T-helper 2 cell treated with Interferon-gamma antibody and Interleukin-4, amounts not matched to agents 5 μg/mL and 100 μg/mL, for 36 hours (primary cell): ENCODE measurements around the gene RSPO1.
"Not testable (repeated sequence)": the region's sequence is repeated elsewhere in the genome, so short reads cannot be mapped to it uniquely, and the experiment has no call there.

Experiments
- DNase-seq: peaks from one replicate; pipeline ENCODE4 v3.0.0; 2021; ENCODE audit warnings: low spot score
- H3K27ac Mint-ChIP-seq: one replicate; pipeline ENCODE4 v1.8.0; 2021; ENCODE audit warnings: mild to moderate bottlenecking, mixed read lengths
- H3K27me3 Mint-ChIP-seq: one replicate; pipeline ENCODE4 v1.8.0; 2021; ENCODE audit warnings: low read depth, mixed read lengths
- H3K36me3 Mint-ChIP-seq: one replicate; pipeline ENCODE4 v1.8.0; 2021; ENCODE audit warnings: low read depth, mixed read lengths
- H3K4me1 Mint-ChIP-seq: one replicate; pipeline ENCODE4 v1.8.0; 2021; ENCODE audit warnings: low read depth, mixed read lengths
- H3K4me3 Mint-ChIP-seq: one replicate; pipeline ENCODE4 v1.8.0; 2022; ENCODE audit warnings: mild to moderate bottlenecking, moderate library complexity, mixed read lengths
- H3K9me3 Mint-ChIP-seq: one replicate; pipeline ENCODE4 v1.8.0; 2021; ENCODE audit warnings: mixed read lengths

RSPO1 gene

GRCh38 chr1:37596182-37596667 lies 38.5 kb downstream of the RSPO1 start:
- Mint-ChIP-seq H3K4me1 (peaks cover 23% of the 10 kb centered on the region), H3K4me3 (peak overlapping the region; percentile 99), H3K27me3 (peaks cover 4% of the 10 kb centered on the region), H3K36me3 (peaks cover 19% of the 10 kb centered on the region), H3K27ac (peak overlapping the region; percentile 94), H3K9me3 (no peaks in the 10 kb centered on the region)
- no peak for DNase-seq

GRCh38 chr1:37595440-37596181 lies 39.1 kb downstream of the RSPO1 start, which contains the start of gene GNL2:
Gene GNL2, minus strand, starts transcription at chr1:37595937. Its CDS starts 115 bp downstream, at chr1:37595822.
- Mint-ChIP-seq H3K9me3 (no peaks in the 10 kb centered on the region), H3K27ac (peak within 1 kb of the TSS; percentile 94), H3K27me3 (peaks cover 4% of the 10 kb centered on the region), H3K4me1 (peaks cover 23% of the 10 kb centered on the region), H3K36me3 (peaks cover 25% of the 10 kb centered on the region), H3K4me3 (peak within 1 kb of the TSS; percentile 99)
- DNase-seq, result peak; percentile 97

- H3K9me3 Mint-ChIP-seq, result no peaks in the 10 kb centered on the region
- H3K27ac Mint-ChIP-seq, result no peak overlapping the region
These were observed 41.0 kb downstream of the RSPO1 start for GRCh38 chr1:37593726-37594125.

GRCh38 chr1:37588939-37589338 lies 45.8 kb downstream of the RSPO1 start:
- H3K36me3 Mint-ChIP-seq, result peaks cover 64% of the 10 kb centered on the region
- no peak overlapping the region for H3K4me3 Mint-ChIP-seq
- H3K9me3 Mint-ChIP-seq, result no peaks in the 10 kb centered on the region
- no peaks in the 10 kb centered on the region for H3K27me3 Mint-ChIP-seq
- DNase-seq, result no peak
- no peak overlapping the region for H3K27ac Mint-ChIP-seq
- H3K4me1 Mint-ChIP-seq, result peaks cover 14% of the 10 kb centered on the region

More at GRCh38 chr1:37593726-37594125, 41.0 kb downstream of the RSPO1 start:
- Mint-ChIP-seq H3K4me3 (peak overlapping the region; percentile 21), H3K36me3 (peaks cover 38% of the 10 kb centered on the region), H3K27me3 (peaks cover 4% of the 10 kb centered on the region), H3K4me1 (peaks cover 23% of the 10 kb centered on the region)
- no peak for DNase-seq

GRCh38 chr1:37584544-37584943 lies 50.1 kb downstream of the RSPO1 start:
- not testable (repeated sequence) for H3K4me3 Mint-ChIP-seq, DNase-seq, H3K9me3 Mint-ChIP-seq, H3K27me3 Mint-ChIP-seq
- H3K36me3 Mint-ChIP-seq, result peaks cover 70% of the 10 kb centered on the region
- H3K27ac Mint-ChIP-seq, result peak overlapping the region; percentile 8
- H3K4me1 Mint-ChIP-seq, result peaks cover 14% of the 10 kb centered on the region

- H3K4me1 Mint-ChIP-seq, result peaks cover 58% of the 10 kb centered on the region
- peaks cover 84% of the 10 kb centered on the region for H3K36me3 Mint-ChIP-seq
- H3K9me3 Mint-ChIP-seq, result no peaks in the 10 kb centered on the region
- H3K27ac Mint-ChIP-seq, result peak overlapping the region; percentile 46
- H3K4me3 Mint-ChIP-seq, result no peak overlapping the region
- no peaks in the 10 kb centered on the region for H3K27me3 Mint-ChIP-seq
- no peak for DNase-seq
These were observed 59.0 kb downstream of the RSPO1 start for GRCh38 chr1:37575692-37576091.

- H3K27ac Mint-ChIP-seq, result peak overlapping the region; percentile 46
- no peaks in the 10 kb centered on the region for H3K27me3 Mint-ChIP-seq
- no peaks in the 10 kb centered on the region for H3K9me3 Mint-ChIP-seq
- H3K36me3 Mint-ChIP-seq, result peaks cover 81% of the 10 kb centered on the region
- peak overlapping the region; percentile 19 for H3K4me3 Mint-ChIP-seq
- DNase-seq, result peak; percentile 36
- peaks cover 56% of the 10 kb centered on the region for H3K4me1 Mint-ChIP-seq
These were observed 59.7 kb downstream of the RSPO1 start for GRCh38 chr1:37574834-37575480.

GRCh38 chr1:37570528-37571334 lies 64.0 kb downstream of the RSPO1 start:
- no peaks in the 10 kb centered on the region for H3K27me3 Mint-ChIP-seq
- peaks cover 40% of the 10 kb centered on the region for H3K4me1 Mint-ChIP-seq
- DNase-seq, result no peak
- H3K9me3 Mint-ChIP-seq, result no peaks in the 10 kb centered on the region
- peak overlapping the region; percentile 91 for H3K27ac Mint-ChIP-seq
- H3K36me3 Mint-ChIP-seq, result peaks cover 87% of the 10 kb centered on the region
- peak overlapping the region; percentile 82 for H3K4me3 Mint-ChIP-seq

- DNase-seq, result no peak
- H3K4me3 Mint-ChIP-seq, result no peak overlapping the region
- peaks cover 67% of the 10 kb centered on the region for H3K36me3 Mint-ChIP-seq
- H3K27ac Mint-ChIP-seq, result no peak overlapping the region
- no peaks in the 10 kb centered on the region for H3K27me3 Mint-ChIP-seq
- H3K9me3 Mint-ChIP-seq, result no peaks in the 10 kb centered on the region
- H3K4me1 Mint-ChIP-seq, result peaks cover 16% of the 10 kb centered on the region
These were observed 67.7 kb downstream of the RSPO1 start for GRCh38 chr1:37567023-37567422.

- no peak overlapping the region for H3K27ac Mint-ChIP-seq
- no peaks in the 10 kb centered on the region for H3K9me3 Mint-ChIP-seq
- peaks cover 2% of the 10 kb centered on the region for H3K4me1 Mint-ChIP-seq
- H3K27me3 Mint-ChIP-seq, result no peaks in the 10 kb centered on the region
- H3K4me3 Mint-ChIP-seq, result no peak overlapping the region
- H3K36me3 Mint-ChIP-seq, result peaks cover 51% of the 10 kb centered on the region
- DNase-seq, result no peak
These were observed 69.8 kb downstream of the RSPO1 start for GRCh38 chr1:37564892-37565291.

- H3K4me3 Mint-ChIP-seq, result no peak overlapping the region
- no peak overlapping the region for H3K27ac Mint-ChIP-seq
- H3K4me1 Mint-ChIP-seq, result peaks cover 2% of the 10 kb centered on the region
- no peaks in the 10 kb centered on the region for H3K27me3 Mint-ChIP-seq
- DNase-seq, result no peak
- H3K9me3 Mint-ChIP-seq, result no peaks in the 10 kb centered on the region
- H3K36me3 Mint-ChIP-seq, result peaks cover 32% of the 10 kb centered on the region
These were observed 71.7 kb downstream of the RSPO1 start for GRCh38 chr1:37562984-37563383.
